ENCODE measurements around the gene CD3G.

DNA sequence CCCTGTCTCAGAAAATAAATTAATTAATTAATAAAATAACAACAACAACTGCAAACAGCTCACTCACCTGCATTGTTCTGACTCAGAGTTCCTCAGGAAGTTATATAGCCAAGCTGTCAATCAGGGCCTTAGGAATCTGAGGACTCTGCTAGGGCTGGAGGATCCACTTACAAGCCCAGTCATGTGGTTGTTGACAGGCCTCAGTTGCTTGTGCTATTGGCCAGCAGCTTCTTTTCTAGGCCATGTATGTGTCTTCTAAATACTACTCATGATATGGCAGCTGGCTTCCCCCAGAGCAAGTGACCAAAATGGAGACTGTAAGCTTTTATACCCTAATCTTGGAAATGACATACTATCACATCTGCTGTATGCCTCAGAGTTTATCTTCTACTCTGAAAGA lies 36.4 kb downstream of the CD3G start:
- TF ChIP-seq, protein P1, sequence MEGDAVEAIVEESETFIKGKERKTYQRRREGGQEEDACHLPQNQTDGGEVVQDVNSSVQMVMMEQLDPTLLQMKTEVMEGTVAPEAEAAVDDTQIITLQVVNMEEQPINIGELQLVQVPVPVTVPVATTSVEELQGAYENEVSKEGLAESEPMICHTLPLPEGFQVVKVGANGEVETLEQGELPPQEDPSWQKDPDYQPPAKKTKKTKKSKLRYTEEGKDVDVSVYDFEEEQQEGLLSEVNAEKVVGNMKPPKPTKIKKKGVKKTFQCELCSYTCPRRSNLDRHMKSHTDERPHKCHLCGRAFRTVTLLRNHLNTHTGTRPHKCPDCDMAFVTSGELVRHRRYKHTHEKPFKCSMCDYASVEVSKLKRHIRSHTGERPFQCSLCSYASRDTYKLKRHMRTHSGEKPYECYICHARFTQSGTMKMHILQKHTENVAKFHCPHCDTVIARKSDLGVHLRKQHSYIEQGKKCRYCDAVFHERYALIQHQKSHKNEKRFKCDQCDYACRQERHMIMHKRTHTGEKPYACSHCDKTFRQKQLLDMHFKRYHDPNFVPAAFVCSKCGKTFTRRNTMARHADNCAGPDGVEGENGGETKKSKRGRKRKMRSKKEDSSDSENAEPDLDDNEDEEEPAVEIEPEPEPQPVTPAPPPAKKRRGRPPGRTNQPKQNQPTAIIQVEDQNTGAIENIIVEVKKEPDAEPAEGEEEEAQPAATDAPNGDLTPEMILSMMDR (IDR thresholded peaks at IDR 0.05; ENCODE audit: low read length), result no peak
- TF ChIP-seq EZH2 (optimal IDR thresholded peaks at IDR 0.05; ENCODE audit: low read depth, low read length), result no peak
